ENCODE measurements around the gene BRSK1.

The BRSK1 gene

DNA sequence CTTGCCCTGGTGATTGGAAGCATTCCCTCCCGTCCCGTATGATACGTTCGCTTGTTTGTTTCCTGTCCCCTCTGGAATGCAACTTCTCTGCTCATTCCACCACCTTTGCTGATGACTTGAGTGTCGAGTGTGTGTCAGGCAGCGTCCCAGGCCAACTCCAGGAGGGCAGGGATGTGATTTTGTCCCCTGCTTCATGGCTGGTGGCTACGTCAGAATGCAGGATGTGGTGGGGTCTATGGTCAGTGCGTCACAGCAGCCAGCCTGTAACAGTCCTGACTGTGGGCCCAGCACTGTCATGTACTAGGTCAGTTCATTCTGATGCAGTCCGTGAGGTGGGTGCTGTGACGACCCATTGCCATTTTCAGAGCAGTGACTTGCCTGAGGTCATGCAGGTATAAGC lies 16.2 kb downstream of the BRSK1 start:
- TF ChIP-seq GATA3 (IDR thresholded peaks at IDR 0.05; ENCODE audit: low read depth, low read length) = no peak
- no peak for TF ChIP-seq GATA2 (IDR thresholded peaks at IDR 0.05; ENCODE audit: low read depth, low read length)

DNA sequence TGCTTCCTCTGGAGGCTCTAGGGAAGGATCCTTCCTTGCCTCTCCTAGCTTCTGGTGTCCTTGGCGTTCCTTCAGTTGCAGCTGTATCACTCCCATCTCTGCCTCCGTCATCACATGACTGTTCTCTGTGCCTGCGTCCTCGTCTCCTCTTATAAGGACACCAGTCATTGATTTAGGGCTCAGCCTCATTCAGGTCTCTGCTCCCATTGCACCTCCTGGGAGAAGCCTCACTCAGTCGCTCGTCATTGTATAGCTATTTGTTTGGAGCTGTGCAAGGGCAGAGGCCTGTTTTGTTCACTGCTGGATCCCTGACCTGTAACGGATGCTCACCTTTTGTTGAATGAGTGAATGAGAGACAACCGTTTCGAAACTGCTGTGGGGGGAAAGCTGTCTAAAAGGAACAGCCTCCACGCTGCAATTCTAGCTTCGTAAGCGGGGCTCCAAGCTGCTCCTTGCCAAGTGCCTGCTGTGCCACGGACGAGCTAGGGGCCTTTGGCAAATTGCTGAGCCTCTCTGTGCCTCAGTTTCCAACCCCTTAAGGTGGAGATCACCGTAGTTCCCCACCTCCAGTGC lies 17.2 kb downstream of the BRSK1 start:
- TF ChIP-seq GATA3 (IDR thresholded peaks at IDR 0.05; ENCODE audit: low read depth, low read length) (no peak), GATA2 (IDR thresholded peaks at IDR 0.05; ENCODE audit: low read depth, low read length) (no peak)

DNA sequence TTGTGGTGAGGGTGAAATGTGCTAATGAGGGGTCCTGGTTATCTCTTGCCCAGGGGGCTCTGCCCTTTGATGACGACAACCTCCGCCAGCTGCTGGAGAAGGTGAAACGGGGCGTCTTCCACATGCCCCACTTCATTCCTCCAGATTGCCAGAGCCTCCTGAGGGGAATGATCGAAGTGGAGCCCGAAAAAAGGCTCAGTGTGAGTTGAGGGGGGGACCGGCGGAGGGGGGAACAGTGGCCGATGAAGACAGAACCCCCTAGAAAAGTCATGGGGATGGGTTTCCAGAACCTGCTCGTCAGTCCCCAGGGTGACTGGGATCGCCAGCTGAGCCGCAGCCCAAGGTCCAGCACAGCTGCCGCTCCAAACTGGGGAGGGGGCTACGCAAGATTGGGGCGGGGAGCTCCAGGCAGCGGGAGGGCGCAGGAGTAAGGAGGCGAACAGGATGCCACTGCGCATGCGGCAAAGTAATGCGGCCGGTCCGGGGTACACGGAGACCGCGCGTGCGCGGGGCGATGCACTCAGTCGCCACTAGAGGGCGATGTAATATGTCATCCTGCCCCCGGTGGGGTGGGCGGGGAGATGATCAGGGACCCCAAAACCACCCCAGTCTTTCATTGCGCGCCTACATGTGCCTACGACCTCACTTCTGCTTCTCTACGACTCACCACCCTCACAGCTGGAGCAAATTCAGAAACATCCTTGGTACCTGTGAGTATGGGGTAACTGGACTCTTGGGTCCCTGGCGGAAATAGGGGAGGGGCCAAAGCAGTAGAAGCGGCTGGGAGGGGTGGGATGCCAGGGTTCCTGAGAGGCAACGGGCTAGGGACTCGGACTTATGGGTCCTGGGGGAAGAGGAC lies 17.9 kb downstream of the BRSK1 start:
- TF ChIP-seq GATA3 (IDR thresholded peaks at IDR 0.05; ENCODE audit: low read depth, low read length) (no peak), GATA2 (IDR thresholded peaks at IDR 0.05; ENCODE audit: low read depth, low read length) (no peak)

DNA sequence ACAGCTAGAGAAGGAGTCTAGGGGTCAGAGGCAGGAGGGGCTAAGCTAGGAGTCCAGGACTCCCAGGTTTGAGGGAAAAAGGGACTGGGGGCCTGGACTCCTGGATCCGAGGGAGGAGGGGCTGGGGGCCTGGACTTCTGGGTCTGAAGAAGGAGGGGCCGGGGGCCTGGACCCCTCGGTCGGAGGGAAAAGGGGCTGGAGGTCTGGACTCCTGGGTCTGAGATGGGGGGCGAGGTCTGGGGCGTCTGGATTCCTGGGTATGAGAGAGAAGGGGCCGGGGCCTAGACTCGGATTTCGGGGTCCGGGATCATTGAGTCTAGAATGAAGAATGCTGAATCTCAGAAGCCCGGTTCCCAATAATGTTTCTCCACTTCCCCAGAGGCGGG lies 18.5 kb downstream of the BRSK1 start:
- TF ChIP-seq GATA2 (IDR thresholded peaks at IDR 0.05; ENCODE audit: low read depth, low read length) = no peak
- TF ChIP-seq GATA3 (IDR thresholded peaks at IDR 0.05; ENCODE audit: low read depth, low read length) = no peak

DNA sequence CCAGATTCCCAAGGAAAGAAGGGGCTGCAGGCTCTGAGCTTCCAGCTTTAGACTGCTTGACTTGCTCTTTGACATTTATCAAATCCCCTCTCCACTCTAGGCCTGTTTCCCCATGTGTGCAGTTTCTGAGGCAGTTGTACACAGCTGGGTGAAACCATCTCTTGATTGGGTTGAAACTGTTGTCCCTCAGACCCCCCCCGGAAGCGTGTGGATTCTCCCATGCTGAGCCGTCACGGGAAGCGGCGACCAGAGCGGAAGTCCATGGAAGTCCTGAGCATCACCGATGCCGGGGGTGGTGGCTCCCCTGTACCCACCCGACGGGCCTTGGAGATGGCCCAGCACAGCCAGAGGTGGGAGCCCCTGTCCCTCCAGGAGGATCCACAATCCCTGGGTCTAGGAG lies 19.7 kb downstream of the BRSK1 start:
- no peak for TF ChIP-seq GATA3 (IDR thresholded peaks at IDR 0.05; ENCODE audit: low read depth, low read length)
- no peak for TF ChIP-seq GATA2 (IDR thresholded peaks at IDR 0.05; ENCODE audit: low read depth, low read length)

DNA sequence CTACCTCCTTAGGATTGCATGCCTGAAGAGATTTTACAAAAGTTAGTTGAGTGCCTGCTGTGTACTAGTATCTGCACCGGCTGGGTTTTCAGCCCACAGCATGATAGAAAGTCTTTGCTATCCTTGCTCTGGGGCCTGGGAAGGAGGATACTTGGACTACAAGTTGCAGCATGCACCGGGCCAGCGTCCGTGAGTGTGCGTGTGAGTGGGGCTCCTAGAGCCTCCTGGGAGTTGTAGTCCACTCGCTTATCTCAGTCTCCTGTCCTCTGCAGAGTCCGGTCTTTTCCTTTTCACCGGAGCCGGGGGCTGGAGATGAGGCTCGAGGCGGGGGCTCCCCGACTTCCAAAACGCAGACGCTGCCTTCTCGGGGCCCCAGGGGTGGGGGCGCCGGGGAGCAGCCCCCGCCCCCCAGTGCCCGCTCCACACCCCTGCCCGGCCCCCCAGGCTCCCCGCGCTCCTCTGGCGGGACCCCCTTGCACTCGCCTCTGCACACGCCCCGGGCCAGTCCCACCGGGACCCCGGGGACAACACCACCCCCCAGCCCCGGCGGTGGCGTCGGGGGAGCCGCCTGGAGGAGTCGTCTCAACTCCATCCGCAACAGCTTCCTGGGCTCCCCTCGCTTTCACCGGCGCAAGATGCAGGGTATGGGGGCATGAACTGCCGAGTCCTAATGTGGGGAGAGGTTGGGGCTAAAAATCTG lies 20.6 kb downstream of the BRSK1 start:
- TF ChIP-seq GATA3 (IDR thresholded peaks at IDR 0.05; ENCODE audit: low read depth, low read length) (no peak), GATA2 (IDR thresholded peaks at IDR 0.05; ENCODE audit: low read depth, low read length) (no peak)

DNA sequence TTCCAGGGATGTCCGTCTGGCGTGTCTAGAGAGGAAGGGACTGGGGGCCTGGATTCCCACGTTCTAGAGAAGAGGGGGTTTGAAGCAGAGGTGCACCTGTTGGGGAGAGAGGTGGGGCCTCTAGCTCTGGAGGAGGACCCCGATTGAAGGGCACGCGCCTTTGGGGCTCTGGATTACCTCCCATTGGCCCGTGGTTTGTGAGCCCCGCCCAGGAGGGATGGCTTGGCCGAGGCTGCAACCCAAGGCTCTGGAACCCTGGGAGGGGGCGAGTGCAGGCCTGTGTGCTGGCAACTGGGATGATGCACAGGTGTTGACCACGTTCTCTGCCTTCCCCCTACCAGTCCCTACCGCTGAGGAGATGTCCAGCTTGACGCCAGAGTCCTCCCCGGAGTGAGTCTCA lies 21.2 kb downstream of the BRSK1 start:
- TF ChIP-seq GATA2 (IDR thresholded peaks at IDR 0.05; ENCODE audit: low read depth, low read length) (no peak), GATA3 (IDR thresholded peaks at IDR 0.05; ENCODE audit: low read depth, low read length) (no peak)

DNA sequence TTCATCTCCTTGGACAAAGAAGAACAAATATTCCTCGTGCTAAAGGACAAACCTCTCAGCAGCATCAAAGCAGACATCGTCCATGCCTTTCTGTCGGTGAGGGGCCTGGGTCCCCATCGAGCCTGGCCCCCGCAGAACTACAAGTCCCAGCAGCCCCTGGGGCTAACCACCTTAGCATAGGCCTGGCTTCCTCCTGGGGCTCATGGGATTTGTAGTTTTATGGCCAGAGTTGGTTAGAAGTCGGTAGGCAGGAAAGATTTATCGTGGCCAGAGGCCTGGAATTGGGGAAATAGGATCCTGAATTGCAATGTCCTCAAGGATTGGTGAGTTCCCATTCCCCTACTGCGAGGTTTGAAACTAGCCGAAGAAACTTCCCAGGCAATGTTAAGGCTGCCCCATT lies 21.7 kb downstream of the BRSK1 start:
- TF ChIP-seq GATA3 (IDR thresholded peaks at IDR 0.05; ENCODE audit: low read depth, low read length) (no peak), GATA2 (IDR thresholded peaks at IDR 0.05; ENCODE audit: low read depth, low read length) (no peak)

DNA sequence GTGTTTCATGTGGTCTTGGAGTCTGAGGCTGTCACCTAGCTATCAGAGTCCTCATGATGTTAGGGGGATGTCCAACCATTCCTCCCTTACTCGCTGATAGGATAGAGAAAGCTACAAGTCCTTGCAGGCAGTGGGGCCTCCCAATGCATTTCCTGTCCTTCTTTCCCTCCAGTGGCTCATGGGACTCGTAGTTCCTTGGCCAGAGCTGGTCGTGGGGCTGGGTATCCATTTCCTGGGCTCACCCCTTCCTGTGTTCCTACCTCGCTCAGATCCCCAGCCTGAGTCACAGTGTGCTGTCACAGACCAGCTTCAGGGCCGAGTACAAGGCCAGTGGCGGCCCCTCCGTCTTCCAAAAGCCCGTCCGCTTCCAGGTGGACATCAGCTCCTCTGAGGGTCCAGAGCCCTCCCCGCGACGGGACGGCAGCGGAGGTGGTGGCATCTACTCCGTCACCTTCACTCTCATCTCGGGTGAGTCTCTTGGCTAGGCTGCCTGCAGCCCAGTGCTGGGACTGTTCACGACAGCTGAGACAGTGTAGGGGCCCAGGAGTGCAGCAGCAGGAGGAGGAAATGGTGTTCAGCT lies 22.3 kb downstream of the BRSK1 start:
- TF ChIP-seq GATA3 (IDR thresholded peaks at IDR 0.05; ENCODE audit: low read depth, low read length) = no peak
- no peak for TF ChIP-seq GATA2 (IDR thresholded peaks at IDR 0.05; ENCODE audit: low read depth, low read length)

DNA sequence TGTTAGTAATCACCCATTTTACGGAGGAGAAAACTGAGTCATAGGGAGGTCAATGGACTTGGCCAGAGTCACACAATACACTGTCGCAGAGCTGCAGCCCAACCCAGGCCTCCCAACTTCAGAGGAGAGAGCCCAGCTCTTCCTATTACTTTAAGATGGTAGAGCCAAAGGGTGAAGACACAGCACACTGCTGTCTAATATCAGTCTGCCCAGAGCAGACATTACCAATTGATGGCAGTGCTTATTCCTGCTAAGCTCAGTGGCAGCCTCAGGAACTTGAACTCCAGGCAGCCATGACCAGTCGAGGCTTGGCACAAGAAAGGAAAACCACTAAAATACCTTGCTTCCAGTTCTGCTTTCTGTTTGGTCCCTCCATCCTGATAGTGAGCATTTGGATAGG lies 22.9 kb downstream of the BRSK1 start:
- no peak for TF ChIP-seq GATA2 (IDR thresholded peaks at IDR 0.05; ENCODE audit: low read depth, low read length)
- no peak for TF ChIP-seq GATA3 (IDR thresholded peaks at IDR 0.05; ENCODE audit: low read depth, low read length)

DNA sequence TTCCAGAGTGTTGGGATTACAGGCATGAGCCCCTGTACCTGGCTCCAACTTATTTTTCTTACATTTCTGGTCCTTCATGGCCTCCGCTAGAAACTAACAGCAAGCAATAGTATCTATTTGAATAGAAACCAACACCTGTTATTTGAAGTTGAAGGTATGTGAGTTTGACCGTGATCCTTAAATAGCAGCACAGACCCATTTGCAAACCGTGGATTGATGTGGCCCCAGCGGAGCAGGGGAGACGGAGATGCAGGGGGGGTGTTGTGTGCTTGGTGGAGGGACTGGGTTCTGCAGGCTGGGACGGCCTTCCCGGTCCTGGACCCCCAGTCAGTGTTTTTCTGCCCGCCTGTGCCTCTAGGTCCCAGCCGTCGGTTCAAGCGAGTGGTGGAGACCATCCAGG lies 24.5 kb downstream of the BRSK1 start:
- TF ChIP-seq GATA2 (IDR thresholded peaks at IDR 0.05; ENCODE audit: low read depth, low read length) (no peak), GATA3 (IDR thresholded peaks at IDR 0.05; ENCODE audit: low read depth, low read length) (no peak)

DNA sequence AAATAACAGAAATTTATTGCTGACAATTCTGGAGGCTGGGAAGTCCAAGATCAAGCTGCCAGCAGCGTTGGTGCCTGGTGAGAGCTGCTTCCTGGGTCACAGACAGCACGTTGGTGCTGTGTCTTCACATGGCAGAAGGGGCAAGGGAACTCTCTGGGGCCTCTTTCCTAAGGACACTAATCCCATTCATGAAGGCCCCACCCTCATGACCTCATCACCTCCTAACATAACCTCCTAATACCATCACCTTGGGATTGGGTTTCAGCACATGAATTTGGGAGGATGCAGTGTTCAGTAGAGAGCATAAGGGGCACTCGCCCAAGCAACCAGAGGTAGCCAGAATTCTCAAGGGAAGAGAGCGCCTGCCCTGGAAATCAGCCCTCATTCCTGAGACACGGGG lies 25.7 kb downstream of the BRSK1 start:
- TF ChIP-seq GATA2 (IDR thresholded peaks at IDR 0.05; ENCODE audit: low read depth, low read length) (no peak), GATA3 (IDR thresholded peaks at IDR 0.05; ENCODE audit: low read depth, low read length) (no peak)

DNA sequence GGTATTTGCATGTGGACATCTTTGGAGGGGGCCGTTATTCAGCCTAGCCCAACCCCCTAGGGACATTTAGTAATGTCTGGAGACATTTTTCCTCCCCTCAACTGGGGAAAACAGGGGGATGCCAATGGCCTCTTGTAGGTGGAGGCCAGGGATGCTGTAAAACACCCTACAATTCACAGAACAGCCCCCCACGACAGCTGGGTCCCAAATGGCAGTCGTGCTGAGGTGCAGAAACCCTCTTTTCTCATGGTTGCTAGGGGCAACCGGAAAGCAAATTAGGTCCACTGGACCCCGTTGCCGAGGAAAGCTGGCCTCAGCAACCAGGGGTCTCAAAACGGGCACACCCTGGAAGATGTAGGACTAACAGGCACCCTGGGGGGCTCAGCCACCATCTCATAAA lies 26.7 kb downstream of the BRSK1 start:
- TF ChIP-seq GATA2 (IDR thresholded peaks at IDR 0.05; ENCODE audit: low read depth, low read length) (no peak), GATA3 (IDR thresholded peaks at IDR 0.05; ENCODE audit: low read depth, low read length) (no peak)

DNA sequence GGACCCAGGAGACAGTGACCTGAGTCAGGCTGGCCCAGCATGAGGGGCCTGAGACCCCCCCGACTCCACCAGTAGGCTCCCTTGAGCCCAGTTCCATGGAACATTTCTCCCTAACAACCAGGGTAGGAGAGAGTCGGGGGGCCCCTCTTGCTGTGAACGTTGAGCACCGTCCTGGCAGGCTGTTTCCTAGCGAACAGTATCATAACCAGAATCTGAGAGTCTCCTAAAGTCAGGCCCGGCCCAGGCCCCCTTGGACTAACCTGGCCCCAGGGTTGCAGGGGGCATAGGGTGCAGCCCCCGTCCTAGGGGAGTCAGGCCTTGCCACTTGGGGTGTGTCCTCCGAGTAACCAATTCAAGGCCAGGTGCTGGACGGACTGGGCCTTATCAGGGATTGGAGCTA lies 27.6 kb downstream of the BRSK1 start:
- no peak for TF ChIP-seq GATA3 (IDR thresholded peaks at IDR 0.05; ENCODE audit: low read depth, low read length)
- no peak for TF ChIP-seq GATA2 (IDR thresholded peaks at IDR 0.05; ENCODE audit: low read depth, low read length)
